Loucy (cell line): ENCODE data around the gene EPHB1.

Experiments
- EZH2phosphoT487 ChIP-seq: fragments of 200-600 bp; IDR thresholded peaks from 2 replicates; pipeline ENCODE4 v1.6.1; 2018; ENCODE audit warnings: antibody characterized with exemption, mild to moderate bottlenecking, moderate library complexity, borderline replicate concordance
- TF ChIP-seq, protein P1 (sequence below): fragments of 200-600 bp; sonication (generic); conservative IDR thresholded peaks from 2 replicates; pipeline ENCODE4 v1.5.1; 2014; ENCODE audit warnings: mild to moderate bottlenecking, antibody characterized with exemption, low read length

GRCh38 chr3:134911586-134912548, 116.8 kb downstream of the EPHB1 start:
- TF ChIP-seq, protein P1, sequence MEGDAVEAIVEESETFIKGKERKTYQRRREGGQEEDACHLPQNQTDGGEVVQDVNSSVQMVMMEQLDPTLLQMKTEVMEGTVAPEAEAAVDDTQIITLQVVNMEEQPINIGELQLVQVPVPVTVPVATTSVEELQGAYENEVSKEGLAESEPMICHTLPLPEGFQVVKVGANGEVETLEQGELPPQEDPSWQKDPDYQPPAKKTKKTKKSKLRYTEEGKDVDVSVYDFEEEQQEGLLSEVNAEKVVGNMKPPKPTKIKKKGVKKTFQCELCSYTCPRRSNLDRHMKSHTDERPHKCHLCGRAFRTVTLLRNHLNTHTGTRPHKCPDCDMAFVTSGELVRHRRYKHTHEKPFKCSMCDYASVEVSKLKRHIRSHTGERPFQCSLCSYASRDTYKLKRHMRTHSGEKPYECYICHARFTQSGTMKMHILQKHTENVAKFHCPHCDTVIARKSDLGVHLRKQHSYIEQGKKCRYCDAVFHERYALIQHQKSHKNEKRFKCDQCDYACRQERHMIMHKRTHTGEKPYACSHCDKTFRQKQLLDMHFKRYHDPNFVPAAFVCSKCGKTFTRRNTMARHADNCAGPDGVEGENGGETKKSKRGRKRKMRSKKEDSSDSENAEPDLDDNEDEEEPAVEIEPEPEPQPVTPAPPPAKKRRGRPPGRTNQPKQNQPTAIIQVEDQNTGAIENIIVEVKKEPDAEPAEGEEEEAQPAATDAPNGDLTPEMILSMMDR, result no peak
- TF ChIP-seq EZH2phosphoT487, result no peak
